ENCODE measurements around the gene CSNK2A3.

CSNK2A3 gene

DNA sequence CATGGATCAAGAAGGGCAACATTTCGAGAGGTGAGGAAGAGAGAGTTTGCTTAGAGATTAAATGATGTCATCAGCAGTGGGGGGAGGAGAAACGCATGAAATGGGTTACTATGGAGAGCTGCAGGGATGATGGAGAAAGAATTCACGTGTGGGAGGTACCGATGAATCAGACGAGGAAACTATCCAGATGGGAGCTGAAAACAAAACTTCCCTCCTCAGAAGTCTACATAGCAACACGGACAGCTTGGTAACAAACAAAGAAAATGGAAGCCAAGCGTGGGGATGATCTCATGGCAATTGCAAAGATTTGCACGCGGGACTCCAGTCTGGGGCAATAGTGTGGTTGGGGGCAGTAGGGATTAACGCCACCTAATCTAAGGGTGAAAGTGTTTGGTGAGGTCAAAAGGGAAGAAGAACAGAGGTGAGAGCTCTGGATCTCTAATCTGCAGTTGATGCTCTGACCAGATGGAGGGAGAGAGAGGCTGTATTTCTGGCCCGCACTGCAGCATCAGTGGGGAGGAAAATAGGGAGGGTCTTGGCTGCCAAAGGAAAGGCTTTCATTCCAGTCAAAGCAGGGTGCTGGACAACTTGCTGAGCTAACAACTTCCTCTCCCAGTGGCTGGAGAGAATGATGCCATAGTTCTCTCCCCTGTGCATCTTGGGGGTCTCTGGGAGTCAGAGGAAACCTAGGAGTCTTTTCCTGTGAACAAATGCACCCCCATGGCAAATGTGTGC is 43.4 kb upstream of the CSNK2A3 start:
- peak; percentile 95 for DNase-seq (ENCODE audit: low read depth)
- no peak for TF ChIP-seq CTCF (IDR thresholded peaks at IDR 0.05; ENCODE audit: low read length, missing control alignments)
- no peak overlapping the region for H3K4me3 ChIP-seq (replicated peaks; ENCODE audit: low read depth, low read length)

DNA sequence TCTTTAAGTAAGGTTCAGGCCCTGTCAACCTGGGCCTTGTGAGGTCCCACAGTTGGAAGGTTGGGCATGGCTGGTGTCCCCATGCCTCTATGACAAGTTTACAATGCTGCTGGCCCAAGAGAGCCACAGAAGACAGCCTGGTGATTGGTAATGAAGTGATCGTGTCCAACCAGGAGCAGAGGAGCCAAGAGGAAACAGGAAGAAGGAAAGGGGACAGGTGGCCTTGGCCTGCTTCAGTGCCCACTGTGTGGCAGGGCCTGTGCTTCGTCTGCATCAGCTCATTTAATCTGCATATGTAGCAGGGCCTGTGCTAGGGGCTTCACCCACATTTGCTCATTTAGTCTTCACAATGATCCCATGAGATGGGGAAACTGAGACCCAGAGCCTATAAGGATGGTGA is 42.1 kb upstream of the CSNK2A3 start:
- no peak for TF ChIP-seq CTCF (IDR thresholded peaks at IDR 0.05; ENCODE audit: low read length, missing control alignments)
- no peak overlapping the region for H3K4me3 ChIP-seq (replicated peaks; ENCODE audit: low read depth, low read length)
- DNase-seq (ENCODE audit: low read depth), result no peak

DNA sequence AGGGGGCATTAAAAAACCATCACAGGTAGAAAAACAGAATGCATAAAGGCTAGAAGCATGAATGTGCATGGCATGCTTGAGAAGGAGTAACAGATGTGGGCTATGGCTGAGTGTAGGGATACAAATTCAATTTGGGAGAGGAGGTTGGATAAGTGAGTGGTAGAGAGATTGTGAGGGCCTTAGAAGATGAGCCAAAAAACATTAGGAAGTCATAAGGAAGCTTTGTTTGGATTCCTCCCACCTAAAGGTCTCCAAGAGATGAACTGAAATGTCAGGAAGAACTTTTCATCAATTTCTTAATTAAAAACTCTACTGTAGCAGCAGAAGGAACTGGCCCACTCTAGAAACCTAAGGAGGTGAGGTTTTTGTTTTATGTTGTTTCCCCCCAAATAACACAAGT is 41.2 kb upstream of the CSNK2A3 start:
- TF ChIP-seq CTCF (IDR thresholded peaks at IDR 0.05; ENCODE audit: low read length, missing control alignments), result no peak
- no peak overlapping the region for H3K4me3 ChIP-seq (replicated peaks; ENCODE audit: low read depth, low read length)
- DNase-seq (ENCODE audit: low read depth), result no peak

GRCh38 chr11:11391796-11392463 is 38.9 kb upstream of the CSNK2A3 start:
- no peak for TF ChIP-seq CTCF (IDR thresholded peaks at IDR 0.05; ENCODE audit: low read length, missing control alignments)
- no peak overlapping the region for H3K4me3 ChIP-seq (replicated peaks; ENCODE audit: low read depth, low read length)
- peak; percentile 82 for DNase-seq (ENCODE audit: low read depth)

DNA sequence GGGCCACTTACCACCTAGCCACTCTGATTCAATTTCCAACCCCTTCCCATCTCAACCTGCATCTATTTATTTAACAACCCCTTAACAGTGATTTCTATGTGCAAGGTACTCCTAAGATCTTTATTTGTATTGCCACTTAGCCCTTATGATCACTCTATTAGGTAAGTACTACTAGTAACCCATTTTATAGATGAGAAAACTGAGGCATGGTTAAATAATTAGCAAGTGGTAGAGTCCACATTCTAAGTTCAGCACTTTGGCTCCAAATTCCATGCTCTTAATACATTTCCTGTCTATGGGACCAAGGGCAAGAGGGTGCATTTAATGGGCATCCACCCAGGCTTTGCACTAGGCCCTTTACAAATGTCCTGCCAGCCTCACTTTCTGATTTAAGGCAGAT is 38.1 kb upstream of the CSNK2A3 start:
- no peak for TF ChIP-seq CTCF (IDR thresholded peaks at IDR 0.05; ENCODE audit: low read length, missing control alignments)

DNA sequence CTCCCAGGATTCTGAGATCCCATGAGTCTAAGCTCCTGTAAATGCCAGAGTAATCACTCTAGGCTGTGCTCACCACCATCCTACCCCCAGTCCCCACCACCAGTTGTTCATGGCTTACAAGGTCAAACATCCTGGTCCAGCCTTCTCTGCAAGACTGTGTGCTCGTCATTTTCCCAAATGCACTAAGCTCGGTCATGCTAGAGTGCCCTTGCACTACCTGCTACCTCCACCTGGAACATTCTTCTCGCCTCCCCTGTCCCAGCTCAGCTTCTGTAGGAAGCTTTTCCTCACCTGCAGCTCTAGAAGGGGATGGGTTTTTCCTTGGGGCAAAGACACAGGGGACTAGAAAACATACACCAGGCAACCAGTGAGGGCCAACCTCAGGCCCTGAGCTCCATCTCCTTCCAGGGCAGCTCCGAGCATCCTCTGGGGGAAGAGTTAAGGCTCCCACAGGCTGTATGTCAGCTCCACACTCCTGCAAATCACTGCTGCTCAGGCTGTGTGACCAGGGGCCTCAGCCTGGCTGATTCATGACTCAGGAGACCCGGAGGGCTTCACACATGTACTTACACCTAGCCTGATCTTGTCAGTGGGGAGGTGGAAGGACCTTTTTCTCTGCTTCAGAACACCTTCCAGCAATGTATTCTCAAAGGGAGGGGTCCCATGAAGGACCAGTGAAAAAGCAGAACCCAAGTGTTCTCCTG is 37.2 kb upstream of the CSNK2A3 start:
- DNase-seq (ENCODE audit: low read depth), result no peak
- no peak for TF ChIP-seq CTCF (IDR thresholded peaks at IDR 0.05; ENCODE audit: low read length, missing control alignments)
- no peak overlapping the region for H3K4me3 ChIP-seq (replicated peaks; ENCODE audit: low read depth, low read length)

More for the DNA sequence above, 38.1 kb upstream of the CSNK2A3 start:
- H3K4me3 ChIP-seq (replicated peaks; ENCODE audit: low read depth, low read length), result no peak overlapping the region
- DNase-seq (ENCODE audit: low read depth), result no peak
